NK-92 (cell line): Measurements from ENCODE around the gene ARG2.

Source experiments
- DNase-seq: peaks from one replicate; lab custom pipeline; 2025; ENCODE audit not compliant: unreplicated experiment; lab: John Stamatoyannopoulos, UW

ARG2 gene

GRCh38 chr14:67636361-67636919 lies 16.7 kb downstream of the ARG2 start:
- DNase-seq, result no peak

GRCh38 chr14:67638642-67639041 lies 18.9 kb downstream of the ARG2 start:
- DNase-seq, result no peak

- DNase-seq, result no peak
Observed at GRCh38 chr14:67641480-67641879, 21.8 kb downstream of the ARG2 start.

GRCh38 chr14:67641902-67642749 lies 22.4 kb downstream of the ARG2 start:
- DNase-seq, result no peak

- DNase-seq, result no peak
Observed at GRCh38 chr14:67643713-67644112, 24.0 kb downstream of the ARG2 start.

GRCh38 chr14:67644428-67644827 lies 24.7 kb downstream of the ARG2 start:
- no peak for DNase-seq

GRCh38 chr14:67645414-67645813 lies 25.7 kb downstream of the ARG2 start:
- no peak for DNase-seq

GRCh38 chr14:67646131-67646530 lies 26.4 kb downstream of the ARG2 start:
- DNase-seq, result no peak

GRCh38 chr14:67650151-67650550 lies 30.4 kb downstream of the ARG2 start:
- no peak for DNase-seq

- DNase-seq, result no peak
Observed at GRCh38 chr14:67650694-67651093, 31.0 kb downstream of the ARG2 start.

GRCh38 chr14:67652189-67652588 lies 32.5 kb downstream of the ARG2 start:
- no peak for DNase-seq

- no peak for DNase-seq
Observed at GRCh38 chr14:67653651-67654280, 34.0 kb downstream of the ARG2 start.

- DNase-seq, result no peak
Observed at GRCh38 chr14:67663633-67664032, 43.9 kb downstream of the ARG2 start.

- DNase-seq, result no peak
Observed at GRCh38 chr14:67665868-67666267, 46.1 kb downstream of the ARG2 start.

- DNase-seq, result no peak
Observed at GRCh38 chr14:67666750-67667449, 47.2 kb downstream of the ARG2 start.

GRCh38 chr14:67668559-67668958 lies 48.8 kb downstream of the ARG2 start:
- no peak for DNase-seq

- no peak for DNase-seq
Observed at GRCh38 chr14:67673451-67673850, 53.7 kb downstream of the ARG2 start.

GRCh38 chr14:67674139-67674479 lies 54.4 kb downstream of the ARG2 start:
- no peak for DNase-seq

GRCh38 chr14:67674480-67675218 lies 54.9 kb downstream of the ARG2 start, which contains the start of gene VTI1B:
Gene VTI1B (minus strand): TSS chr14:67674632. CDS start chr14:67674489, 143 bp downstream.
- no peak for DNase-seq

GRCh38 chr14:67675219-67675582 lies 55.5 kb downstream of the ARG2 start:
- no peak for DNase-seq

- DNase-seq, result no peak
Observed at GRCh38 chr14:67679006-67679405, 59.3 kb downstream of the ARG2 start.
